ENCODE data around the gene TRIM37.
"Not testable (repeated sequence)": the region's sequence is repeated elsewhere in the genome, so short reads cannot be mapped to it uniquely, and the experiment has no call there.

TRIM37 gene

GRCh38 chr17:59149051-59149450, 42.4 kb upstream of the TRIM37 start:
- no peak overlapping the region for H3K4me2 ChIP-seq
- peaks cover 100% of the 10 kb centered on the region for H3K79me2 ChIP-seq (ENCODE audit: insufficient read depth, low read depth)
- H3K4me1 ChIP-seq (ENCODE audit: low read depth, poor library complexity, severe bottlenecking) = peaks cover 56% of the 10 kb centered on the region
- H3K9ac ChIP-seq = no peak overlapping the region
- TF ChIP-seq CTCF (conservative IDR thresholded peaks at IDR 0.05; ENCODE audit: low read depth, low read length) = no peak
- no peak overlapping the region for H3K27ac ChIP-seq
- no peaks in the 10 kb centered on the region for H3K36me3 ChIP-seq (ENCODE audit: insufficient read depth)
- no peak overlapping the region for H2AFZ ChIP-seq (ENCODE audit: low read depth)
- H3K27me3 ChIP-seq (ENCODE audit: insufficient read depth, low read depth) = no peaks in the 10 kb centered on the region
- H4K20me1 ChIP-seq (ENCODE audit: insufficient read depth) = 0 out of 2 replicates have a peak, but pooled peaks cover 12% of the 10 kb centered on the region
- H3K4me3 ChIP-seq (IDR thresholded peaks at IDR 0.05; ENCODE audit: insufficient read depth, low read depth, low read length) = no peak overlapping the region

GRCh38 chr17:59145571-59146096, 39.0 kb upstream of the TRIM37 start:
- Histone ChIP-seq H2AFZ (ENCODE audit: low read depth) (no peak overlapping the region), H3K36me3 (ENCODE audit: insufficient read depth) (no peaks in the 10 kb centered on the region), H4K20me1 (ENCODE audit: insufficient read depth) (0 out of 2 replicates have a peak, but pooled peaks cover 19% of the 10 kb centered on the region), H3K27me3 (ENCODE audit: insufficient read depth, low read depth) (no peaks in the 10 kb centered on the region), H3K4me3 (IDR thresholded peaks at IDR 0.05; ENCODE audit: insufficient read depth, low read depth, low read length) (no peak overlapping the region), H3K4me2 (no peak overlapping the region), H3K79me2 (ENCODE audit: insufficient read depth, low read depth) (peaks cover 95% of the 10 kb centered on the region), H3K27ac (no peak overlapping the region), H3K4me1 (ENCODE audit: low read depth, poor library complexity, severe bottlenecking) (peaks cover 25% of the 10 kb centered on the region), H3K9ac (no peak overlapping the region)
- TF ChIP-seq CTCF (conservative IDR thresholded peaks at IDR 0.05; ENCODE audit: low read depth, low read length) = no peak

GRCh38 chr17:59141860-59142259, 35.2 kb upstream of the TRIM37 start:
- Histone ChIP-seq H3K36me3 (ENCODE audit: insufficient read depth) (no peaks in the 10 kb centered on the region), H3K27ac (no peak overlapping the region), H3K79me2 (ENCODE audit: insufficient read depth, low read depth) (peaks cover 79% of the 10 kb centered on the region), H3K27me3 (ENCODE audit: insufficient read depth, low read depth) (no peaks in the 10 kb centered on the region), H3K4me3 (IDR thresholded peaks at IDR 0.05; ENCODE audit: insufficient read depth, low read depth, low read length) (no peak overlapping the region), H2AFZ (ENCODE audit: low read depth) (no peak overlapping the region), H3K9ac (no peak overlapping the region), H3K4me1 (ENCODE audit: low read depth, poor library complexity, severe bottlenecking) (peaks cover 12% of the 10 kb centered on the region), H4K20me1 (ENCODE audit: insufficient read depth) (peaks cover 15% of the 10 kb centered on the region; the same call in 1 of the 2 replicates), H3K4me2 (no peak overlapping the region)
- TF ChIP-seq CTCF (conservative IDR thresholded peaks at IDR 0.05; ENCODE audit: low read depth, low read length) = no peak

- Histone ChIP-seq H3K4me1 (ENCODE audit: low read depth, poor library complexity, severe bottlenecking) (peaks cover under 1% of the 10 kb centered on the region), H4K20me1 (ENCODE audit: insufficient read depth) (peaks cover 7% of the 10 kb centered on the region; the same call in 1 of the 2 replicates), H2AFZ (ENCODE audit: low read depth) (no peak overlapping the region), H3K9ac (no peak overlapping the region), H3K4me3 (IDR thresholded peaks at IDR 0.05; ENCODE audit: insufficient read depth, low read depth, low read length) (no peak overlapping the region), H3K27me3 (ENCODE audit: insufficient read depth, low read depth) (no peaks in the 10 kb centered on the region), H3K36me3 (ENCODE audit: insufficient read depth) (no peaks in the 10 kb centered on the region), H3K79me2 (ENCODE audit: insufficient read depth, low read depth) (peaks cover 76% of the 10 kb centered on the region), H3K27ac (no peak overlapping the region), H3K4me2 (no peak overlapping the region)
- TF ChIP-seq CTCF (conservative IDR thresholded peaks at IDR 0.05; ENCODE audit: low read depth, low read length) = no peak
Measured at GRCh38 chr17:59139939-59140338, 33.3 kb upstream of the TRIM37 start.

- H3K27ac ChIP-seq; H2AFZ ChIP-seq (ENCODE audit: low read depth); H4K20me1 ChIP-seq (ENCODE audit: insufficient read depth); H3K4me1 ChIP-seq (ENCODE audit: low read depth, poor library complexity, severe bottlenecking); H3K9ac ChIP-seq; H3K27me3 ChIP-seq (ENCODE audit: insufficient read depth, low read depth); H3K4me2 ChIP-seq; H3K4me3 ChIP-seq (IDR thresholded peaks at IDR 0.05; ENCODE audit: insufficient read depth, low read depth, low read length); H3K36me3 ChIP-seq (ENCODE audit: insufficient read depth): not testable (repeated sequence)
- H3K79me2 ChIP-seq (ENCODE audit: insufficient read depth, low read depth) = peaks cover 75% of the 10 kb centered on the region
Measured at GRCh38 chr17:59138339-59138738, 31.7 kb upstream of the TRIM37 start.

Data from KMS-11 (cell line).